Liver (tissue), 9 donors: ENCODE results near the gene MTMR12. TPM values are rescaled to one million over a fixed set of nuclear protein-coding genes. Genes with fewer than 3 reads are reported as not detected.

ENCODE experiments used
- DNase-seq: peaks from one replicate; pipeline ENCODE4 v3.0.0-alpha.2; 2017; ENCODE audit warnings: low spot score
- H3K27ac ChIP-seq, 2 donors: one replicate each; pipeline ENCODE4 v1.7.0; 2013; ENCODE audit warnings: inconsistent platforms in 2 of 2, low read length in 2 of 2, control low read depth in 1 of 2, low read depth in 1 of 2, mild to moderate bottlenecking in 1 of 2
- H3K27me3 ChIP-seq, 4 donors: one replicate each; pipeline versions ENCODE4 v1.6.1 to v1.7.0; 2013; ENCODE audit warnings: low read length in 3 of 4, inconsistent platforms in 1 of 4, mild to moderate bottlenecking in 1 of 4, moderate library complexity in 1 of 4; ENCODE audit not compliant: control insufficient read depth in 4 of 4, insufficient read depth in 4 of 4
- H3K36me3 ChIP-seq, 4 donors: one replicate each; pipeline versions ENCODE4 v1.6.1 to v1.7.0; 2013; ENCODE audit warnings: low read length in 3 of 4, mild to moderate bottlenecking in 3 of 4, low read depth in 1 of 4, moderate library complexity in 1 of 4; ENCODE audit not compliant: control insufficient read depth in 4 of 4, insufficient read depth in 3 of 4
- H3K4me1 ChIP-seq, 4 donors: one replicate each; pipeline versions ENCODE4 v1.6.1 to v1.7.0; 2013; ENCODE audit warnings: low read length in 3 of 4, mild to moderate bottlenecking in 3 of 4, moderate library complexity in 1 of 4; ENCODE audit not compliant: control insufficient read depth in 4 of 4, insufficient read depth in 4 of 4
- H3K4me3 ChIP-seq, 3 donors: one replicate each; pipeline versions ENCODE4 v1.6.1 to v1.7.0; 2013; ENCODE audit warnings: low read length in 3 of 3, control low read depth in 1 of 3, low read depth in 1 of 3, mild to moderate bottlenecking in 1 of 3
- H3K9ac ChIP-seq, 2 donors: one replicate each; pipeline ENCODE4 v1.7.0; 2013; ENCODE audit warnings: low read length in 2 of 2, mild to moderate bottlenecking in 2 of 2, moderate library complexity in 2 of 2, control low read depth in 1 of 2, low read depth in 1 of 2
- H3K9me3 ChIP-seq, 4 donors: one replicate each; pipeline versions ENCODE4 v1.6.1 to v1.7.0; 2013; ENCODE audit warnings: low read length in 3 of 4; ENCODE audit not compliant: control insufficient read depth in 4 of 4
- ATF3 ChIP-seq: IDR thresholded peaks from 2 replicates; pipeline ENCODE4 v1.6.1; 2016; ENCODE audit warnings: antibody characterized with exemption
- CTCF ChIP-seq: fragments of 150-350 bp; IDR thresholded peaks from 2 replicates; pipeline ENCODE4 v1.5.1; 2017; ENCODE audit warnings: improper control_type of control experiment, low read depth, low read length; ENCODE audit not compliant: missing input control
- EGR1 ChIP-seq, 2 donors: IDR thresholded peaks; 2 replicates each; pipeline ENCODE4 v1.6.1; 2016 to 2018; ENCODE audit warnings: antibody characterized with exemption in 2 of 2, low read depth in 2 of 2
- FOXA1 ChIP-seq: IDR thresholded peaks from 2 replicates; pipeline ENCODE4 v1.6.1; 2016; ENCODE audit warnings: antibody characterized with exemption
- FOXA2 ChIP-seq: IDR thresholded peaks from 2 replicates; pipeline ENCODE4 v1.6.1; 2016; ENCODE audit warnings: antibody characterized with exemption
- GABPA ChIP-seq, 2 donors: IDR thresholded peaks in 1 of 2; conservative IDR thresholded peaks in 1 of 2; 2 replicates each; pipeline ENCODE4 v1.6.1; 2016; ENCODE audit warnings: antibody characterized with exemption in 2 of 2, mild to moderate bottlenecking in 1 of 2, moderate library complexity in 1 of 2
- HNF4A ChIP-seq, 2 donors: conservative IDR thresholded peaks; 2 replicates each; pipeline ENCODE4 v1.6.1; 2016; ENCODE audit warnings: antibody characterized with exemption in 2 of 2, mild to moderate bottlenecking in 2 of 2
- JUND ChIP-seq, 2 donors: IDR thresholded peaks; 2 replicates each; pipeline ENCODE4 v1.6.1; 2016; ENCODE audit warnings: antibody characterized with exemption in 2 of 2
- MAX ChIP-seq: IDR thresholded peaks from 2 replicates; pipeline ENCODE4 v1.6.1; 2016; ENCODE audit warnings: antibody characterized with exemption
- NR2F2 ChIP-seq: IDR thresholded peaks from 2 replicates; pipeline ENCODE4 v1.6.1; 2016; ENCODE audit warnings: antibody characterized with exemption
- RAD21 ChIP-seq, 2 donors: IDR thresholded peaks; 2 replicates each; pipeline ENCODE4 v1.6.1; 2016; ENCODE audit warnings: antibody characterized with exemption in 2 of 2, mild to moderate bottlenecking in 2 of 2
- REST ChIP-seq: IDR thresholded peaks from 2 replicates; pipeline ENCODE4 v1.6.1; 2016; ENCODE audit warnings: antibody characterized with exemption, mild to moderate bottlenecking
- RXRA ChIP-seq, 2 donors: IDR thresholded peaks; 2 replicates each; pipeline ENCODE4 v1.6.1; 2017 to 2018; ENCODE audit warnings: antibody characterized with exemption in 2 of 2, mild to moderate bottlenecking in 1 of 2
- SP1 ChIP-seq: IDR thresholded peaks from 2 replicates; pipeline ENCODE4 v1.6.1; 2018; ENCODE audit warnings: antibody characterized with exemption, mild to moderate bottlenecking
- TAF1 ChIP-seq: conservative IDR thresholded peaks from 2 replicates; pipeline ENCODE4 v1.6.1; 2016; ENCODE audit warnings: antibody characterized with exemption, mild to moderate bottlenecking
- YY1 ChIP-seq: IDR thresholded peaks from 2 replicates; pipeline ENCODE4 v1.6.1; 2016; ENCODE audit warnings: antibody characterized with exemption, mild to moderate bottlenecking
- ZBTB33 ChIP-seq: IDR thresholded peaks from 2 replicates; pipeline ENCODE4 v1.6.1; 2016; ENCODE audit warnings: antibody characterized with exemption
- WGBS: extraction: QIAGEN DNeasy Blood & Tissue Kit; methylation state at CpG from one replicate; pipeline ENCODE4 v1.1.7; 2013; 5-methylcytosine and 5-hydroxymethylcytosine counted together
- polyA plus RNA-seq, 2 donors: library from polyadenylated mRNA; stranded (reverse) in 1 of 2; unstranded in 1 of 2; fragments of 200-250 nt in 1 of 2; fragments of >200 nt in 1 of 2; fragmentation: Nextera tagmentation in 1 of 2; extraction: Ambion mirVana in 1 of 2; gene quantifications; one replicate each; pipeline versions ENCODE4 v1.2.1 to v1.2.3, GENCODE V29; 2013 to 2015
- total RNA-seq, 2 donors: library from RNA; depleted of rRNA; stranded (reverse); fragments of >200 nt; gene quantifications; one replicate each; pipeline ENCODE4 v1.2.3, GENCODE V29; 2014
- donor health status: healthy.
- donor health status: healthy.
- donor health status: healthy.
- donor health status: healthy.
- donor health status: healthy.

MTMR12 gene
- total and polyA plus RNA-seq, 4 donors = 4.4 to 28.7 (median 15.8) TPM

- no peak for DNase-seq
- 93% methylated on average over 4 of the region's 4 CpGs for WGBS
- Histone ChIP-seq H3K4me1 (peaks cover 2 to 15% (median 13%) of the 10 kb centered on the region in 4 donors), H3K36me3 (peaks cover 10 to 36% (median 27%) of the 10 kb centered on the region in 4 donors), H3K27ac (no peak overlapping the region), H3K4me3 (no peak overlapping the region), H3K9me3 (no peaks in the 10 kb centered on the region), H3K9ac (no peak overlapping the region), H3K27me3 (no peaks in the 10 kb centered on the region)
- TF ChIP-seq JUND (IDR thresholded peaks at IDR 0.05) (no peak), RXRA (IDR thresholded peaks at IDR 0.05) (no peak)
These were observed 49.1 kb downstream of the MTMR12 start for GRCh38 chr5:32263684-32264083.

GRCh38 chr5:32261198-32261597, 51.5 kb downstream of the MTMR12 start:
- 81% methylated on average over 2 of the region's 2 CpGs for WGBS
- no peak for TF ChIP-seq JUND (IDR thresholded peaks at IDR 0.05)
- TF ChIP-seq ATF3 = no peak
- no peak for TF ChIP-seq MAX
- TF ChIP-seq NR2F2 = no peak
- TF ChIP-seq FOXA2 = no peak
- no peak for TF ChIP-seq HNF4A (conservative IDR thresholded peaks at IDR 0.05)
- TF ChIP-seq RAD21 (IDR thresholded peaks at IDR 0.05) = no peak
- TF ChIP-seq GABPA (IDR thresholded peaks at IDR 0.05 in 1 of 2, conservative IDR thresholded peaks at IDR 0.05 in 1 of 2) = no peak
- no peak for TF ChIP-seq RXRA (IDR thresholded peaks at IDR 0.05)
- TF ChIP-seq TAF1 = no peak
- TF ChIP-seq EGR1 (IDR thresholded peaks at IDR 0.05; ENCODE audit: low read depth in 2 of 2) = no peak
- no peak for TF ChIP-seq REST
- no peak for TF ChIP-seq FOXA1
- no peak for TF ChIP-seq ZBTB33
- no peak for TF ChIP-seq CTCF
- no peak for TF ChIP-seq SP1
- TF ChIP-seq YY1 = no peak
- Histone ChIP-seq H3K27me3 (no peaks in the 10 kb centered on the region), H3K27ac (no peak overlapping the region), H3K36me3 (peaks cover 7 to 43% (median 27%) of the 10 kb centered on the region in 4 donors), H3K9me3 (no peaks in the 10 kb centered on the region), H3K4me3 (no peak overlapping the region), H3K9ac (no peak overlapping the region), H3K4me1 (peaks cover 0 to 15% (median 11%) of the 10 kb centered on the region in 4 donors)
- DNase-seq = no peak
